Measurements from ENCODE around the gene MEGF6. TPM values are rescaled to one million over a fixed set of nuclear protein-coding genes. Genes with fewer than 3 reads are reported as not detected.

MEGF6 gene
- total RNA-seq, 1 donor from 2014 or later, result 7.0 TPM

GRCh38 chr1:3523980-3524379, 87.3 kb downstream of the MEGF6 start:
- intact Hi-C loops (cut with DNase I), result no loop called here
- no peak for DNase-seq (ENCODE audit: missing footprints)
- no peak for ATAC-seq

- ATAC-seq (no peak), DNase-seq (ENCODE audit: missing footprints) (no peak)
- intact Hi-C loops (cut with DNase I), result no loop called here
Observed at GRCh38 chr1:3522564-3523265, 88.6 kb downstream of the MEGF6 start.

GRCh38 chr1:3522112-3522511, 89.2 kb downstream of the MEGF6 start:
- DNase-seq (ENCODE audit: missing footprints) (no peak), ATAC-seq (no peak)
- intact Hi-C loops (cut with DNase I), result no loop called here

- ATAC-seq, result no peak
- DNase-seq (ENCODE audit: missing footprints), result no peak
- intact Hi-C loops (cut with DNase I), result no loop called here
Observed at GRCh38 chr1:3521426-3521825, 89.9 kb downstream of the MEGF6 start.

- no peak for DNase-seq (ENCODE audit: missing footprints)
- intact Hi-C loops (cut with DNase I), result no loop called here
- ATAC-seq, result no peak
Observed at GRCh38 chr1:3520419-3521378, 90.6 kb downstream of the MEGF6 start.

- ATAC-seq, result no peak
- intact Hi-C loops (cut with DNase I), result no loop called here
- no peak for DNase-seq (ENCODE audit: missing footprints)
Observed at GRCh38 chr1:3519301-3519885, 91.9 kb downstream of the MEGF6 start.

GRCh38 chr1:3518756-3519155, 92.6 kb downstream of the MEGF6 start:
- no peak for ATAC-seq
- no peak for DNase-seq (ENCODE audit: missing footprints)
- intact Hi-C loops (cut with DNase I), result no loop called here

GRCh38 chr1:3518256-3518655, 93.1 kb downstream of the MEGF6 start:
- ATAC-seq, result no peak
- intact Hi-C loops (cut with DNase I), result no loop called here
- DNase-seq (ENCODE audit: missing footprints), result no peak

GRCh38 chr1:3516911-3517675, 94.2 kb downstream of the MEGF6 start:
- ATAC-seq (no peak), DNase-seq (ENCODE audit: missing footprints) (no peak)
- intact Hi-C loops (cut with DNase I), result no loop called here

- DNase-seq (ENCODE audit: missing footprints) (no peak), ATAC-seq (no peak)
- intact Hi-C loops (cut with DNase I), result no loop called here
Observed at GRCh38 chr1:3516481-3516869, 94.8 kb downstream of the MEGF6 start.

- intact Hi-C loops (cut with DNase I), result no loop called here
- ATAC-seq (no peak), DNase-seq (ENCODE audit: missing footprints) (no peak)
Observed at GRCh38 chr1:3515774-3516480, 95.4 kb downstream of the MEGF6 start.

GRCh38 chr1:3515272-3515671, 96.0 kb downstream of the MEGF6 start:
- intact Hi-C loops (cut with DNase I), result no loop called here
- no peak for ATAC-seq
- DNase-seq (ENCODE audit: missing footprints), result no peak

- DNase-seq (ENCODE audit: missing footprints), result no peak
- intact Hi-C loops (cut with DNase I), result no loop called here
- no peak for ATAC-seq
Observed at GRCh38 chr1:3514404-3514803, 96.9 kb downstream of the MEGF6 start.

- ATAC-seq, result no peak
- no peak for DNase-seq (ENCODE audit: missing footprints)
- intact Hi-C loops (cut with DNase I), result no loop called here
Observed at GRCh38 chr1:3511856-3512255, 99.5 kb downstream of the MEGF6 start.

- intact Hi-C loops (cut with DNase I), result no loop called here
- DNase-seq (ENCODE audit: missing footprints), result no peak
- ATAC-seq, result no peak
Observed at GRCh38 chr1:3511306-3511705, 100.0 kb downstream of the MEGF6 start.

- ATAC-seq, result no peak
- intact Hi-C loops (cut with DNase I), result no loop called here
- DNase-seq (ENCODE audit: missing footprints), result no peak
Observed at GRCh38 chr1:3510956-3511250, 100.4 kb downstream of the MEGF6 start.

- intact Hi-C loops (cut with DNase I), result no loop called here
- no peak for ATAC-seq
- DNase-seq (ENCODE audit: missing footprints), result no peak
Observed at GRCh38 chr1:3510136-3510955, 101.0 kb downstream of the MEGF6 start.

GRCh38 chr1:3509721-3510120, 101.6 kb downstream of the MEGF6 start:
- DNase-seq (ENCODE audit: missing footprints) (no peak), ATAC-seq (no peak)
- intact Hi-C loops (cut with DNase I), result no loop called here

All from Right ventricle myocardium inferior (tissue), 1 donor.